CD4-positive, alpha-beta T cell (primary cell): ENCODE results near the gene POU3F2. TPM values are rescaled to one million over a fixed set of nuclear protein-coding genes. Genes with fewer than 3 reads are reported as not detected.
A peak's percentile ranks its signal among the peaks of the same experiment; 100 is the strongest.

ENCODE experiments used
- ATAC-seq: fragments of 200-7000 bp; cut with Tn5 transposase; one replicate; pipeline ENCODE4 v1.10.0; 2022; ENCODE audit warnings: mild to moderate bottlenecking; ENCODE audit not compliant: poor library complexity
- CTCF ChIA-PET: fragments of 350-600 bp; sonication (Branson Sonifier 250); formaldehyde crosslinking; loops from one replicate; lab custom pipeline; 2021; ENCODE audit warnings: antibody characterized with exemption, inconsistent platforms; lab: Charles Lee
- POLR2A ChIA-PET: fragments of 350-600 bp; sonication (Branson Sonifier 250); formaldehyde crosslinking; loops from one replicate; lab custom pipeline; 2021; ENCODE audit warnings: antibody characterized with exemption, inconsistent platforms; lab: Charles Lee
- DNase-seq, 14 experiments: peaks; one replicate each; pipeline ENCODE4 v3.0.0-alpha.2; 2013 to 2020; ENCODE audit warnings: mixed read lengths in 2 of 14
- H3K27ac ChIP-seq, 2 donors: one replicate each; pipeline versions ENCODE4 v1.5.1 to v1.7.0; 2013; ENCODE audit warnings: low read length in 2 of 2, low read depth in 1 of 2, mild to moderate bottlenecking in 1 of 2
- H3K27me3 ChIP-seq, 2 experiments: 1 replicate in 1 of 2; 2 replicates in 1 of 2; pipeline versions ENCODE4 v1.6.1 to v1.7.0; 2013; ENCODE audit warnings: low read length in 2 of 2, control low read depth in 1 of 2, mild to moderate bottlenecking in 1 of 2, moderate library complexity in 1 of 2; ENCODE audit not compliant: insufficient read depth in 2 of 2, control insufficient read depth in 1 of 2
- H3K36me3 ChIP-seq: one replicate; pipeline ENCODE4 v1.6.1; 2013; ENCODE audit warnings: low read length, control low read depth; ENCODE audit not compliant: insufficient read depth
- H3K4me1 ChIP-seq: one replicate; pipeline ENCODE4 v1.6.1; 2013; ENCODE audit warnings: low read length, control low read depth; ENCODE audit not compliant: insufficient read depth
- H3K4me3 ChIP-seq: one replicate; pipeline ENCODE4 v1.5.1; 2013; ENCODE audit warnings: mild to moderate bottlenecking, low read length, moderate library complexity
- H3K9me3 ChIP-seq, 2 experiments: 1 replicate in 1 of 2; 2 replicates in 1 of 2; pipeline versions ENCODE4 v1.6.1 to v1.7.0; 2013; ENCODE audit warnings: low read length in 2 of 2, mild to moderate bottlenecking in 2 of 2, control low read depth in 1 of 2, moderate library complexity in 1 of 2; ENCODE audit not compliant: control insufficient read depth in 1 of 2, insufficient read depth in 1 of 2
- H3K27ac Mint-ChIP-seq: one replicate; pipeline ENCODE4 v1.8.0; 2020; ENCODE audit warnings: mixed read lengths
- H3K27me3 Mint-ChIP-seq: one replicate; pipeline ENCODE4 v1.8.0; 2021; ENCODE audit warnings: mixed read lengths
- H3K36me3 Mint-ChIP-seq: one replicate; pipeline ENCODE4 v1.8.0; 2021; ENCODE audit warnings: low read depth, mixed read lengths
- H3K4me1 Mint-ChIP-seq: one replicate; pipeline ENCODE4 v1.8.0; 2021; ENCODE audit warnings: low read depth, mixed read lengths
- H3K4me3 Mint-ChIP-seq: one replicate; pipeline ENCODE4 v1.8.0; 2020; ENCODE audit warnings: mild to moderate bottlenecking, mixed read lengths
- H3K9me3 Mint-ChIP-seq: one replicate; pipeline ENCODE4 v1.8.0; 2020; ENCODE audit warnings: mixed read lengths
- CTCF ChIP-seq: fragments of 200-600 bp; IDR thresholded peaks from one replicate; pipeline ENCODE4 v1.8.0; 2022; ENCODE audit warnings: antibody characterized with exemption, mild to moderate bottlenecking
- intact Hi-C, 2 experiments: fragments of 100-400 bp; cut with DNase I in 1 of 2; cut with micrococcal nuclease in 1 of 2; formaldehyde crosslinking; loops; one replicate each; pipeline versions ENCODE4 v1.15.1 to v1.9.0; 2023 to 2025; cut with DNase I, micrococcal nuclease
- total RNA-seq, 174 experiments: library from RNA in 2 of 174; stranded (reverse) in 2 of 174; gene quantifications; one replicate each; pipeline ENCODE4 v1.2.3 and lab custom pipeline; 2021 to 2026

The POU3F2 gene
- total RNA-seq, 2 experiments from 2014 or later, result not detected

DNA sequence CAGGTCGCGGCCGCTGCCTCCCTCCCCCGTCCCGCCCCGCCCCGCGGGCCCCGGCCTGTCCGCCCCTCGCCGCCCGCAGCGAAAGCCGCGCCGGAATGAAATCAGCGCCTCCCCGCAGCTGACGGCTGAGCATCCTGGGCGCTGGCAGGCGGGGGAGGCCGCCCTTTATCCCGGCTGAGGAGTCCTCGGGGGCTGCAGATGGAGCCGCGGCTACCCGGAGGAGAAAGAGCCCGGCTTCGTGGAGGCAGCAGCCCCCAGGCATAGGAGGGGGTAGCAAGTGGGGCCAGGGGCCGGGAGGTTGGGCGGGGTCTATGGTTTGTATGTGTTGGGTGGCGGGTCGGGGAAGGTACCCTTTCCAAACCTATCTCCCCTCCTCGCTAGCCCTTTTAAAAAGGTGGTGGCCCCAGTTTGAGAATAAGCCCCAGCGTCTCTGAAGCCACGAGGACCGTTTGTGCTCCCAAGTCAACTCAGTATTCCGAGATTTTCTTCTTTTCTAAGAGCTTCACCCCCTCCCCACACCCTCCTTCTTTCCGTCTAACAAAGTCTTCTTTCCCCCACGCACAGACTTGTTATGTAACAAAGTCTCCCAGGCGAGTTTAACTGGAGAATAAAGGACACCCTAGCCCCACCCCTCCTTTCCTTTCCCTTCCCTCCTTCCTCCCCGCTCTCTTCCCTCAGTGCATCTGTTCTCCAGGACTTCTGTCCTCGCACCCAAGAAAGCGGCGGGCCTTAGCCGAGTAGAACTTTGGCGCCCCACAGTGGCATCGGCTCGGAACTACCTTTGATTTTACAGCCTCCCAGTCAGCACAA lies 11.0 kb downstream of the POU3F2 start:
- ATAC-seq (peak; percentile 73), DNase-seq (peak; percentile 35 to 79 (median 60))
- Histone ChIP-seq H3K27ac (no peak overlapping the region), H3K36me3 (no peaks in the 10 kb centered on the region), H3K9me3 (peaks cover 0 to 26% of the 10 kb centered on the region in 2 experiments), H3K27me3 (peaks cover 80 to 88% of the 10 kb centered on the region in 2 experiments), H3K4me3 (no peak overlapping the region), H3K4me1 (peaks cover 43% of the 10 kb centered on the region)
- ChIA-PET POLR2A (interaction anchor here (0.7 kb wide), 1 partner anchor 11 kb away, joined by 3 read pairs; the partner anchor contains the start of gene POU3F2), CTCF (interaction anchor here (0.6 to 1.0 kb wide), 3 partner anchors 12 to 1351 kb away, joined by 3 read pairs; partner anchors contain the start of gene POU3F2)
- no peak overlapping the region for H3K27ac Mint-ChIP-seq
- H3K27me3 Mint-ChIP-seq, result peaks cover 90% of the 10 kb centered on the region
- intact Hi-C loops, result loop anchor here (1.0 to 10.0 kb wide), 6 partner anchors 769 to 1778 kb away; partner anchors contain the start of gene MMS22L (in 1 of the 2)
- TF ChIP-seq CTCF, result peak; percentile 82
- peak overlapping the region; percentile 76 for H3K4me3 Mint-ChIP-seq
- H3K4me1 Mint-ChIP-seq, result peaks cover 35% of the 10 kb centered on the region
- no peaks in the 10 kb centered on the region for H3K36me3 Mint-ChIP-seq
- no peaks in the 10 kb centered on the region for H3K9me3 Mint-ChIP-seq

- no peaks in the 10 kb centered on the region for H3K9me3 Mint-ChIP-seq
- ATAC-seq (no peak), DNase-seq (no peak)
- peaks cover 43% of the 10 kb centered on the region for H3K4me1 ChIP-seq
- ChIA-PET CTCF (no interaction called here), POLR2A (no interaction called here)
- intact Hi-C loops, result loop anchor here (5.0 to 10.0 kb wide), 4 partner anchors 769 to 1779 kb away; partner anchors contain the start of gene MMS22L (in 1 of the 2)
- H3K4me3 Mint-ChIP-seq, result peak overlapping the region; percentile 76
- H3K27ac ChIP-seq, result no peak overlapping the region
- H3K9me3 ChIP-seq, result peaks cover 0 to 26% of the 10 kb centered on the region in 2 experiments
- H3K4me3 ChIP-seq, result no peak overlapping the region
- H3K4me1 Mint-ChIP-seq, result peaks cover 35% of the 10 kb centered on the region
- peaks cover 74 to 83% of the 10 kb centered on the region in 2 experiments for H3K27me3 ChIP-seq
- no peaks in the 10 kb centered on the region for H3K36me3 ChIP-seq
- no peak overlapping the region for H3K27ac Mint-ChIP-seq
- no peaks in the 10 kb centered on the region for H3K36me3 Mint-ChIP-seq
- peaks cover 84% of the 10 kb centered on the region for H3K27me3 Mint-ChIP-seq
- TF ChIP-seq CTCF, result peak; percentile 41
Measured at GRCh38 chr6:98846021-98846380, 11.6 kb downstream of the POU3F2 start.

- ATAC-seq, result no peak
- TF ChIP-seq CTCF, result no peak
Measured at GRCh38 chr6:98847416-98847778, 13.0 kb downstream of the POU3F2 start.

More at GRCh38 chr6:98847416-98847778, 13.0 kb downstream of the POU3F2 start:
- Mint-ChIP-seq H3K9me3 (no peaks in the 10 kb centered on the region), H3K27ac (no peak overlapping the region), H3K4me1 (peaks cover 35% of the 10 kb centered on the region), H3K36me3 (no peaks in the 10 kb centered on the region), H3K4me3 (no peak overlapping the region), H3K27me3 (peaks cover 81% of the 10 kb centered on the region)
- no peak for DNase-seq
- intact Hi-C loops, result loop anchor here (5.0 to 10.0 kb wide), 4 partner anchors 767 to 1780 kb away; partner anchors contain the start of gene MMS22L (in 1 of the 2)
- Histone ChIP-seq H3K4me3 (no peak overlapping the region), H3K4me1 (peaks cover 41% of the 10 kb centered on the region), H3K27me3 (peaks cover 65 to 69% of the 10 kb centered on the region in 2 experiments), H3K9me3 (peaks cover 0 to 24% of the 10 kb centered on the region in 2 experiments), H3K36me3 (no peaks in the 10 kb centered on the region), H3K27ac (no peak overlapping the region)
- ChIA-PET POLR2A (no interaction called here), CTCF (no interaction called here)
